Keratinocyte (primary cell): ENCODE data around the gene DNAH8. TPM values are rescaled to one million over a fixed set of nuclear protein-coding genes. Genes with fewer than 3 reads are reported as not detected.

Experiments
- DNase-seq: peaks from one replicate; pipeline ENCODE4 v3.0.0-alpha.2; 2011; ENCODE audit warnings: low read depth, missing footprints, low spot score
- FAIRE-seq: peaks from 2 replicates; lab custom pipeline; 2011; peaks lifted over from hg19 to GRCh38; lab: Jason Lieb, UNC
- H2AFZ ChIP-seq: 2 replicates; pipeline ENCODE4 v1.6.0; 2012; ENCODE audit warnings: low read length, control low read depth, inconsistent platforms; ENCODE audit not compliant: control insufficient read depth
- H3K27ac ChIP-seq: 2 replicates; pipeline ENCODE4 v1.5.1; 2011; ENCODE audit warnings: low read length; ENCODE audit not compliant: control insufficient read depth, insufficient read depth
- H3K27me3 ChIP-seq: 3 replicates; pipeline ENCODE4 v1.6.0; 2011; ENCODE audit warnings: low read length; ENCODE audit not compliant: control insufficient read depth, insufficient read depth; ENCODE audit errors: extremely low read depth
- H3K36me3 ChIP-seq, 2 experiments: 2 replicates in 1 of 2; 3 replicates in 1 of 2; pipeline ENCODE4 v1.5.1; 2011; ENCODE audit warnings: low read length in 2 of 2, mild to moderate bottlenecking in 1 of 2; ENCODE audit not compliant: control insufficient read depth in 2 of 2, insufficient read depth in 2 of 2; ENCODE audit errors: extremely low read depth in 1 of 2
- H3K4me1 ChIP-seq: 3 replicates; pipeline ENCODE4 v1.5.1; 2011; ENCODE audit warnings: low read length; ENCODE audit not compliant: control insufficient read depth, insufficient read depth; ENCODE audit errors: extremely low read depth
- H3K4me2 ChIP-seq: 3 replicates; pipeline ENCODE4 v1.6.0; 2011; ENCODE audit warnings: low read depth, low read length; ENCODE audit not compliant: control insufficient read depth, insufficient read depth; ENCODE audit errors: extremely low read depth
- H3K4me3 ChIP-seq, 3 experiments: fragments of 200-600 bp in 1 of 3; sonication (generic) in 1 of 3; 2 replicates in 2 of 3; 3 replicates in 1 of 3; pipeline ENCODE4 v1.5.1; 2011 to 2016; ENCODE audit warnings: low read length in 3 of 3, mild to moderate bottlenecking in 3 of 3, control low read depth in 2 of 3, inconsistent platforms in 1 of 3, low read depth in 1 of 3, mixed read lengths in 1 of 3, mixed run types in 1 of 3, moderate library complexity in 1 of 3; ENCODE audit not compliant: control insufficient read depth in 2 of 3, insufficient read depth in 2 of 3; ENCODE audit errors: extremely low read depth in 1 of 3
- H3K79me2 ChIP-seq: 2 replicates; pipeline ENCODE4 v1.6.0; 2012; ENCODE audit warnings: low read length; ENCODE audit not compliant: control insufficient read depth, insufficient read depth
- H3K9ac ChIP-seq: 3 replicates; pipeline ENCODE4 v1.6.0; 2011; ENCODE audit warnings: low read length; ENCODE audit not compliant: control insufficient read depth, insufficient read depth; ENCODE audit errors: extremely low read depth
- H3K9me1 ChIP-seq: 3 replicates; pipeline ENCODE4 v1.6.0; 2011; ENCODE audit warnings: low read length; ENCODE audit not compliant: control insufficient read depth, insufficient read depth; ENCODE audit errors: extremely low read depth
- H3K9me3 ChIP-seq: 2 replicates; pipeline ENCODE4 v1.5.1; 2012; ENCODE audit warnings: low read depth, low read length; ENCODE audit not compliant: control insufficient read depth
- H4K20me1 ChIP-seq: 3 replicates; pipeline ENCODE4 v1.6.0; 2011; ENCODE audit warnings: low read length; ENCODE audit not compliant: control insufficient read depth, insufficient read depth; ENCODE audit errors: extremely low read depth
- EZH2 ChIP-seq: IDR thresholded peaks from one replicate; pipeline ENCODE4 v1.6.1; 2012; ENCODE audit warnings: inconsistent platforms, mild to moderate bottlenecking, low read length, moderate library complexity
- dilution Hi-C: fragments of 300-500 bp; cut with MboI; formaldehyde crosslinking; loops from one replicate; pipeline ENCODE4 v1.7.0; 2020; ENCODE audit warnings: low sequenced_read_pairs; ENCODE audit not compliant: extremely low pct_ligation_motif_present
- polyA plus RNA-seq, 5 experiments: library from polyadenylated mRNA; depleted of rRNA in 3 of 5; stranded (reverse) in 3 of 5; stranded (forward) in 1 of 5; unstranded in 1 of 5; fragments of >200 nt; gene quantifications; 1 replicate in 1 of 5; 2 replicates in 3 of 5; 3 replicates in 1 of 5; pipeline versions ENCODE4 v1.2.1 to v1.2.3, GENCODE V29; 2011 to 2012; ENCODE audit warnings: missing spikeins in 2 of 5, low read depth in 1 of 5, low replicate concordance in 1 of 5
- TF ChIP-seq, protein P1 (sequence below), 3 experiments: IDR thresholded peaks in 1 of 3; conservative IDR thresholded peaks in 1 of 3; optimal IDR thresholded peaks in 1 of 3; 2 replicates in 2 of 3; 3 replicates in 1 of 3; pipeline versions ENCODE3 to v1.5.1; 2011; ENCODE audit warnings: low read length in 3 of 3, mild to moderate bottlenecking in 3 of 3, moderate library complexity in 2 of 3, control low read depth in 1 of 3, inconsistent platforms in 1 of 3; ENCODE audit not compliant: insufficient read depth in 2 of 3; ENCODE audit errors: extremely low read depth in 1 of 3

The DNAH8 gene
- polyA plus RNA-seq, 1 donor (not counting 4 experiments of a cell fraction or from before 2014, with no cell fraction given) = 0.01 TPM

DNA sequence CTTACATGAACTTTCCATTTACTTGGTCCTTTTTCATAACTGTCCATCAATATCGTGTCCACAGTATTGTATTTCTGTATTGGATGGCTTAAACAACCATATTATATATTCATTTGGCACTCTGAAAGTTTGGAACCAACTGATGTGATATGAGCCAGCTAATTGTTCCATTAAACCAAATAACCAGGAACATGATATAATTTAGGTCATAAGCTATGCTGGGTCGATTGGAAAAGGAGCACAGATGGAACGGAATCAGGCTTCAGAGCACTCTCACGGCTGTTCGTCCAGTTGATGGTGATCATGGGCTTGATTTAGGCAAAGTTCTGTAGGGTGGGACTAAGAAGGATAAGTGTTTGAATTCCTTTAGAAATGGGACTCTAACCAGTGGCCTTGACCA is 142.7 kb downstream of the DNAH8 start:
- Histone ChIP-seq H3K27me3 (no peaks in the 10 kb centered on the region), H3K4me1 (no peaks in the 10 kb centered on the region), H3K9me3 (no peaks in the 10 kb centered on the region), H2AFZ (no peak overlapping the region), H3K4me3 (no peak overlapping the region), H4K20me1 (no peaks in the 10 kb centered on the region), H3K27ac (no peak overlapping the region), H3K79me2 (no peaks in the 10 kb centered on the region), H3K4me2 (no peak overlapping the region), H3K9me1 (no peaks in the 10 kb centered on the region), H3K36me3 (no peaks in the 10 kb centered on the region), H3K9ac (no peak overlapping the region)
- dilution Hi-C loops = no loop called here
- DNase-seq = no peak
- no peak for TF ChIP-seq EZH2
- TF ChIP-seq, protein P1, sequence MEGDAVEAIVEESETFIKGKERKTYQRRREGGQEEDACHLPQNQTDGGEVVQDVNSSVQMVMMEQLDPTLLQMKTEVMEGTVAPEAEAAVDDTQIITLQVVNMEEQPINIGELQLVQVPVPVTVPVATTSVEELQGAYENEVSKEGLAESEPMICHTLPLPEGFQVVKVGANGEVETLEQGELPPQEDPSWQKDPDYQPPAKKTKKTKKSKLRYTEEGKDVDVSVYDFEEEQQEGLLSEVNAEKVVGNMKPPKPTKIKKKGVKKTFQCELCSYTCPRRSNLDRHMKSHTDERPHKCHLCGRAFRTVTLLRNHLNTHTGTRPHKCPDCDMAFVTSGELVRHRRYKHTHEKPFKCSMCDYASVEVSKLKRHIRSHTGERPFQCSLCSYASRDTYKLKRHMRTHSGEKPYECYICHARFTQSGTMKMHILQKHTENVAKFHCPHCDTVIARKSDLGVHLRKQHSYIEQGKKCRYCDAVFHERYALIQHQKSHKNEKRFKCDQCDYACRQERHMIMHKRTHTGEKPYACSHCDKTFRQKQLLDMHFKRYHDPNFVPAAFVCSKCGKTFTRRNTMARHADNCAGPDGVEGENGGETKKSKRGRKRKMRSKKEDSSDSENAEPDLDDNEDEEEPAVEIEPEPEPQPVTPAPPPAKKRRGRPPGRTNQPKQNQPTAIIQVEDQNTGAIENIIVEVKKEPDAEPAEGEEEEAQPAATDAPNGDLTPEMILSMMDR (optimal IDR thresholded peaks at IDR 0.05 in 1 of 3, IDR thresholded peaks at IDR 0.05 in 1 of 3, conservative IDR thresholded peaks at IDR 0.05 in 1 of 3; ENCODE audit: extremely low read depth in 1 of 3, insufficient read depth in 2 of 3, low read length in 3 of 3) = no peak
- no peak for FAIRE-seq

DNA sequence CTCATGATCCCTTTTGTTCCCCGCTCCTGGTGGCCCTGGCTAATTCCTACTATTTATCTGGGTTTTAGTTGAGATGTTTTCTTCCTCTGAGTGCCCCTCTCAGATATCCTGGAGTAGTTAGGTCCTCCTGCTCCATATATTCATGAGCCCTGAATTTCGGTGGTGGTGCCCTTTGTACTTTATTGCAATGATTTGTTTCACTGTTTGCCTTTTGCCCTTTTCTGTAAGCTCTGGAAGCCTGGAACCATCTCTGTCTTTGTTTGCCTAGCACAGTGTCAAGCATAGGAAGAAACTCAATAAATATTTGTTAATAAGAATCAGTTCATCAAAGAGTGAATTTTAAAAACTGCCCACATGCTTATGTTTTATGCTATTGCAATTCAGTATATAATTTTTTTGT is 144.9 kb downstream of the DNAH8 start:
- DNase-seq (no peak), FAIRE-seq (no peak)
- no peak overlapping the region for H2AFZ ChIP-seq
- H3K27ac ChIP-seq = no peak overlapping the region
- no peaks in the 10 kb centered on the region for H4K20me1 ChIP-seq
- H3K9me3 ChIP-seq = no peaks in the 10 kb centered on the region
- no peak overlapping the region for H3K4me2 ChIP-seq
- dilution Hi-C loops = no loop called here
- H3K79me2 ChIP-seq = no peaks in the 10 kb centered on the region
- H3K4me3 ChIP-seq = no peak overlapping the region
- H3K4me1 ChIP-seq = no peaks in the 10 kb centered on the region
- H3K9me1 ChIP-seq = no peaks in the 10 kb centered on the region
- no peaks in the 10 kb centered on the region for H3K36me3 ChIP-seq
- no peak for TF ChIP-seq EZH2
- TF ChIP-seq, protein P1 (optimal IDR thresholded peaks at IDR 0.05 in 1 of 3, IDR thresholded peaks at IDR 0.05 in 1 of 3, conservative IDR thresholded peaks at IDR 0.05 in 1 of 3; ENCODE audit: extremely low read depth in 1 of 3, insufficient read depth in 2 of 3, low read length in 3 of 3) = no peak
- H3K9ac ChIP-seq = no peak overlapping the region
- no peaks in the 10 kb centered on the region for H3K27me3 ChIP-seq
